Lung (tissue), 12 donors: ENCODE results near the gene KIF26B. TPM values are rescaled to one million over a fixed set of nuclear protein-coding genes. Genes with fewer than 3 reads are reported as not detected.
A peak's percentile ranks its signal among the peaks of the same experiment; 100 is the strongest.
"Not testable (repeated sequence)": the region's sequence is repeated elsewhere in the genome, so short reads cannot be mapped to it uniquely, and the experiment has no call there.

Source experiments
- ATAC-seq: fragments of 200-7000 bp; cut with Tn5 transposase; one replicate; pipeline ENCODE4 v1.9.1; 2020; ENCODE audit warnings: moderate number of reproducible peaks; ENCODE audit not compliant: insufficient read depth, low FRiP score
- DNase-seq, 3 donors: peaks; one replicate each; pipeline ENCODE4 v3.0.0-alpha.2; 2013 to 2017
- H3K27ac ChIP-seq, 2 donors: one replicate each; pipeline ENCODE4 v1.5.1; 2013; ENCODE audit warnings: mild to moderate bottlenecking in 2 of 2, moderate library complexity in 2 of 2, control low read depth in 1 of 2, inconsistent platforms in 1 of 2, low read depth in 1 of 2, low read length in 1 of 2
- H3K27me3 ChIP-seq, 3 donors: one replicate each; pipeline ENCODE4 v1.5.1; 2013; ENCODE audit warnings: low read length in 2 of 3; ENCODE audit not compliant: control insufficient read depth in 3 of 3, insufficient read depth in 3 of 3
- H3K36me3 ChIP-seq, 4 donors: one replicate each; pipeline ENCODE4 v1.5.1; 2013; ENCODE audit warnings: low read length in 4 of 4, mild to moderate bottlenecking in 1 of 4, moderate library complexity in 1 of 4; ENCODE audit not compliant: control insufficient read depth in 4 of 4, insufficient read depth in 4 of 4
- H3K4me1 ChIP-seq, 5 donors: one replicate each; pipeline ENCODE4 v1.5.1; 2013; ENCODE audit warnings: low read length in 5 of 5, mild to moderate bottlenecking in 2 of 5, moderate library complexity in 1 of 5; ENCODE audit not compliant: control insufficient read depth in 5 of 5, insufficient read depth in 5 of 5
- H3K4me3 ChIP-seq: one replicate; pipeline ENCODE4 v1.5.1; 2013; ENCODE audit warnings: mild to moderate bottlenecking, control low read depth, moderate library complexity
- H3K9ac ChIP-seq, 2 donors: one replicate each; pipeline ENCODE4 v1.5.1; 2013; ENCODE audit warnings: low read length in 2 of 2, control low read depth in 1 of 2; ENCODE audit not compliant: insufficient read depth in 1 of 2
- H3K9me3 ChIP-seq, 4 donors: one replicate each; pipeline ENCODE4 v1.5.1; 2013; ENCODE audit warnings: low read length in 3 of 4, mild to moderate bottlenecking in 1 of 4, moderate library complexity in 1 of 4; ENCODE audit not compliant: control insufficient read depth in 4 of 4, insufficient read depth in 3 of 4
- CTCF ChIP-seq: IDR thresholded peaks from 2 replicates; pipeline ENCODE4 v1.5.1; 2012; ENCODE audit warnings: mild to moderate bottlenecking; ENCODE audit errors: control extremely low read depth, extremely low read depth
- WGBS, 2 donors: extraction: QIAGEN DNeasy Blood & Tissue Kit; methylation state at CpG; one replicate each; pipeline ENCODE4 v1.1.7; 2013; 5-methylcytosine and 5-hydroxymethylcytosine counted together
- polyA plus RNA-seq, 2 donors: library from polyadenylated mRNA; stranded (reverse); fragments of 200-250 nt; gene quantifications; one replicate each; pipeline ENCODE4 v1.2.1, GENCODE V29; 2013
- total RNA-seq, 2 donors: library from RNA; depleted of rRNA in 1 of 2; stranded (reverse); fragments of >200 nt in 1 of 2; gene quantifications; one replicate each; pipeline ENCODE4 v1.2.1, GENCODE V29; 2014 to 2021
- donor health status: control.
- donor health status: control.
- donor health status: Bipolar disorder and iron deficiency.
- donor health status: healthy.
- donor health status: DM: yes; HTN: yes; CAD: no.

The KIF26B gene
- total and polyA plus RNA-seq, 4 donors: 0.61 to 6.7 (median 2.2) TPM

- no peak for ATAC-seq
- no peak overlapping the region for H3K4me3 ChIP-seq
- WGBS, 2 donors: 74 to 75% methylated on average over 4 of the region's 4 CpGs
Measured at GRCh38 chr1:245322673-245323072, 167.9 kb downstream of the KIF26B start.

GRCh38 chr1:245323765-245324164 is 169.0 kb downstream of the KIF26B start:
- H3K9me3 ChIP-seq, H3K27ac ChIP-seq, H3K4me1 ChIP-seq, H3K27me3 ChIP-seq, H3K4me3 ChIP-seq, H3K36me3 ChIP-seq, ATAC-seq, DNase-seq, H3K9ac ChIP-seq: not testable (repeated sequence)
- WGBS, 2 donors: 90 to 94% methylated on average over 2 of the region's 2 CpGs

More at GRCh38 chr1:245322673-245323072, 167.9 kb downstream of the KIF26B start:
- Histone ChIP-seq H3K4me1 (peaks cover 0 to 13% (median 4%) of the 10 kb centered on the region in 5 donors), H3K9me3 (peaks cover 0 to 4% (median 0%) of the 10 kb centered on the region in 4 donors), H3K36me3 (peaks cover 0 to 2% (median 0%) of the 10 kb centered on the region in 4 donors), H3K27ac (no peak overlapping the region), H3K9ac (no peak overlapping the region), H3K27me3 (no peaks in the 10 kb centered on the region)
- TF ChIP-seq CTCF: no peak
- DNase-seq: no peak

- no peak for TF ChIP-seq CTCF
- H3K4me1 ChIP-seq: peaks cover 0 to 5% (median 0%) of the 10 kb centered on the region in 5 donors
- DNase-seq: peak in 1 of 3 donors; percentile 34
- H3K9me3 ChIP-seq: peaks cover 0 to 4% (median 0%) of the 10 kb centered on the region in 4 donors
- ATAC-seq: no peak
- no peaks in the 10 kb centered on the region for H3K27me3 ChIP-seq
- peaks cover 0 to 2% (median 0%) of the 10 kb centered on the region in 4 donors for H3K36me3 ChIP-seq
- H3K27ac ChIP-seq: no peak overlapping the region
- 73 to 76% methylated on average over 16 of the region's 16 CpGs for WGBS, 2 donors
- H3K4me3 ChIP-seq: no peak overlapping the region
- H3K9ac ChIP-seq: no peak overlapping the region
Measured at GRCh38 chr1:245325922-245326795, 171.4 kb downstream of the KIF26B start.

GRCh38 chr1:245327360-245327759 is 172.6 kb downstream of the KIF26B start:
- H3K4me3 ChIP-seq: no peak overlapping the region
- H3K4me1 ChIP-seq: peaks cover 0 to 5% (median 0%) of the 10 kb centered on the region in 5 donors
- no peaks in the 10 kb centered on the region for H3K27me3 ChIP-seq
- WGBS, 2 donors: 83 to 86% methylated on average over 3 of the region's 3 CpGs
- no peaks in the 10 kb centered on the region for H3K36me3 ChIP-seq
- no peak overlapping the region for H3K9ac ChIP-seq
- DNase-seq (no peak), ATAC-seq (no peak)
- no peak overlapping the region for H3K27ac ChIP-seq
- no peak for TF ChIP-seq CTCF
- H3K9me3 ChIP-seq: peaks cover 0 to 4% (median 0%) of the 10 kb centered on the region in 4 donors
